Spinal cord (tissue), 10 donors: ENCODE results near the gene ENTPD6. TPM values are rescaled to one million over a fixed set of nuclear protein-coding genes. Genes with fewer than 3 reads are reported as not detected.
"Not testable (repeated sequence)": the region's sequence is repeated elsewhere in the genome, so short reads cannot be mapped to it uniquely, and the experiment has no call there.

Experiments used
- DNase-seq, 6 donors: peaks; one replicate each; pipeline versions ENCODE4 v3.0.0 to v3.0.0-alpha.2; 2013 to 2015; ENCODE audit warnings: low spot score in 6 of 6, low read depth in 4 of 6
- H3K27ac ChIP-seq: one replicate; pipeline ENCODE4 v1.5.1; 2013; ENCODE audit warnings: low read depth, low read length, control low read depth
- H3K27me3 ChIP-seq: one replicate; pipeline ENCODE4 v1.6.1; 2013; ENCODE audit warnings: low read length; ENCODE audit not compliant: control insufficient read depth, insufficient read depth
- H3K36me3 ChIP-seq: one replicate; pipeline ENCODE4 v1.6.1; 2013; ENCODE audit warnings: low read length; ENCODE audit not compliant: control insufficient read depth, insufficient read depth
- H3K4me1 ChIP-seq: one replicate; pipeline ENCODE4 v1.6.1; 2013; ENCODE audit warnings: low read length; ENCODE audit not compliant: control insufficient read depth, insufficient read depth
- H3K4me3 ChIP-seq: one replicate; pipeline ENCODE4 v1.5.1; 2013; ENCODE audit warnings: low read depth, low read length, control low read depth
- H3K9me3 ChIP-seq: one replicate; pipeline ENCODE4 v1.6.1; 2013; ENCODE audit warnings: low read length; ENCODE audit not compliant: control insufficient read depth, insufficient read depth
- WGBS: methylation state at CpG from one replicate; pipeline ENCODE4 v1.1.5; 2013; ENCODE audit warnings: missing lambda C conversion rate; ENCODE audit not compliant: insufficient coverage; 5-methylcytosine and 5-hydroxymethylcytosine counted together
- polyA plus RNA-seq, 2 donors: library from polyadenylated mRNA; unstranded; fragments of 120-200 nt; gene quantifications; one replicate each; pipeline ENCODE4 v1.2.1, GENCODE V29; 2013; ENCODE audit not compliant: insufficient read length in 2 of 2
- total RNA-seq, 2 donors: library from RNA; depleted of rRNA in 1 of 2; stranded (reverse); fragments of 120-200 nt in 1 of 2; fragments of >200 nt in 1 of 2; gene quantifications; one replicate each; pipeline versions ENCODE4 v1.2.3 to v1.2.4, GENCODE V29; 2013 to 2014
- donor health status: healthy.

ENTPD6 gene
- total and polyA plus RNA-seq, 4 donors, result 36.0 to 114 (median 72.7) TPM

DNA sequence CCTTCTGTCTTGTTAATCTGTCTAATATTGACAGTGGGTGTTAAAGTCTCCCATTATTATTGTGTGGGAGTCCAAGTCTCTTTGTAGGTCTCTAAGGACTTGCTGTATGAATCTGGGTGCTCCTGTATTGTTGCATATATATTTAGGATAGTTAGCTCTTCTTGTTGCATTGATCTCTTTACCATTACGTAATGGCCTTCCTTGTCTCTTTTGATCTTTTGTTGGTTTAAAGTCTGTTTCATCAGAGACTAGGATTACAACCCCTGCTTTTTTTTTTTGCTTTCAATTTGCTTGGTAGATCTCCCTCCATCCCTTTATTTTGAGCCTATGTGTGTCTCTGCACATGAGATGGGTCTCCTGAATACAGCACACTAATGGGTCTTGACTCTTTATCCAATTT is 11.1 kb upstream of the ENTPD6 start:
- WGBS, result no CpG with 5 or more reads among the region's 1 CpG
- H3K4me3 ChIP-seq, H3K27ac ChIP-seq, H3K4me1 ChIP-seq, H3K36me3 ChIP-seq, DNase-seq, H3K9me3 ChIP-seq, H3K27me3 ChIP-seq: not testable (repeated sequence)

GRCh38 chr20:25187220-25187619 is 8.3 kb upstream of the ENTPD6 start:
- Histone ChIP-seq H3K4me3 (no peak overlapping the region), H3K9me3 (no peaks in the 10 kb centered on the region), H3K36me3 (no peaks in the 10 kb centered on the region), H3K27me3 (no peaks in the 10 kb centered on the region), H3K4me1 (no peaks in the 10 kb centered on the region), H3K27ac (no peak overlapping the region)
- WGBS, result 86% methylated on average over 3 of the region's 3 CpGs
- no peak for DNase-seq

GRCh38 chr20:25187635-25188034 is 7.9 kb upstream of the ENTPD6 start:
- H3K4me3 ChIP-seq, result no peak overlapping the region
- H3K9me3 ChIP-seq, result no peaks in the 10 kb centered on the region
- H3K27ac ChIP-seq, result no peak overlapping the region
- no peaks in the 10 kb centered on the region for H3K27me3 ChIP-seq
- WGBS, result 93% methylated on average over 5 of the region's 7 CpGs
- no peaks in the 10 kb centered on the region for H3K4me1 ChIP-seq
- no peak for DNase-seq
- H3K36me3 ChIP-seq, result no peaks in the 10 kb centered on the region

DNA sequence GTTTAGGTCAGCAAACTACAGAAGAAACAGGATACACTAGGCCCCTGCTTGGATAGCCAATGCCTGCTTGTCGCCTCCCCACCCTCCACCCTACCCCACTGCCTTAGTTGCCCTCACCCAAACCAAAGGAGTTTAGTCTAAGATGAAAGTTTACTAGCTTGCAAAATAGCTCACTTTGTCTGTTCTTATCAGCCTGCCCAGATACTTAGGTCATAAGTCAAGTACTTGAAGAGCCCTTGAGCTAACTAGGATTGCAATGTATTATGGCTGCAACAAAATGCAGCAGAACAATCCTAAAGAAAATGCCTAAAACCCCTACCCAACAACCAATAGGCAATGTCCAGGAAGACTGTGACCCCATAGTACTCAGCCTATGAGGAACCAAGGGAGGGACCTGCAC is 7.3 kb upstream of the ENTPD6 start:
- no peak for DNase-seq
- H3K27me3 ChIP-seq, result no peaks in the 10 kb centered on the region
- no peak overlapping the region for H3K27ac ChIP-seq
- H3K4me1 ChIP-seq, result no peaks in the 10 kb centered on the region
- H3K9me3 ChIP-seq, result no peaks in the 10 kb centered on the region
- no CpG with 5 or more reads among the region's 1 CpG for WGBS
- no peak overlapping the region for H3K4me3 ChIP-seq
- no peaks in the 10 kb centered on the region for H3K36me3 ChIP-seq

DNA sequence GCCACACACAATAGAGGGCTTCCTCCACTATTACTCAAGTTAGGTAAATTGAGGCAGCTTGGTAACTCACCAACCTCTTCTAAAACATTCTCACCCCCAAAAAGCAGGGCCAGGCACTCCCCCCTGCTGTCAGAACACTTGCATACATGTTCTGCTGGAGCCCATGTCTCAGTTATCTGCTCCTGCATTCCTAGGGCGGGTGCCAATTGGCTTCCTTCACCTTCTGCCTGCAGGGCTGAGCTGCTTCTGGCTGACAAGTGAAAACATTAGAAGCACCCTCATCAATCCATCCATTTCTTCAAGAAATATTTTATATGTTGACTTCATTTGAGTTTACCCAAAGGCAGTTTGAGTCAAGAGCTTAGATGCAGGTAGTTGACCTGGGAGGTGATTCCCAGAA is 4.5 kb upstream of the ENTPD6 start:
- H3K9me3 ChIP-seq, result no peaks in the 10 kb centered on the region
- H3K27me3 ChIP-seq, result no peaks in the 10 kb centered on the region
- no peak for DNase-seq
- H3K4me1 ChIP-seq, result peaks cover 13% of the 10 kb centered on the region
- no peaks in the 10 kb centered on the region for H3K36me3 ChIP-seq
- H3K27ac ChIP-seq, result no peak overlapping the region
- WGBS, result 78% methylated on average over 1 of the region's 1 CpG
- H3K4me3 ChIP-seq, result no peak overlapping the region

DNA sequence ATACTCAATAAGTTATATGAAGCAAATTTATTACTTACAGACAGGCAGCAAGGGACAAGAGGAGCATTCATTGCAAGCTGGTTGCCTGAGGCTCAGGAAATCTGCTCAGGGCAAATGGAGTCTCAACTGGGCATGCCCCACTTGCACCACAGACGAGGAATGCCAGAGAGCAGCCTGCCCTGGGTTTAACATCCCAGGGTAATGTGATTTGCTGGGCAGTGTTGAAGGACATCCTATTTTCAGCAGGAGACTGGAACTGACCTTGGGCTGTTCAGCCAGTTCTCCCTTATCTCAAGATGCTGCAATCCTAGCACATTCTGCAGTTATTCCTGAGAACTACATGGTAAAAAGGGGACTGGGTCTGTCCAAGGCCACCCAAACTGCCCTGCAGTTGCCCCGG is 3.8 kb upstream of the ENTPD6 start:
- no peak overlapping the region for H3K27ac ChIP-seq
- no peaks in the 10 kb centered on the region for H3K9me3 ChIP-seq
- DNase-seq, result no peak
- no peaks in the 10 kb centered on the region for H3K36me3 ChIP-seq
- peaks cover 19% of the 10 kb centered on the region for H3K4me1 ChIP-seq
- 61% methylated on average over 2 of the region's 2 CpGs for WGBS
- no peaks in the 10 kb centered on the region for H3K27me3 ChIP-seq
- no peak overlapping the region for H3K4me3 ChIP-seq

- H3K9me3 ChIP-seq, result no peaks in the 10 kb centered on the region
- H3K36me3 ChIP-seq, result no peaks in the 10 kb centered on the region
- H3K4me3 ChIP-seq, result no peak overlapping the region
- peaks cover 29% of the 10 kb centered on the region for H3K4me1 ChIP-seq
- H3K27ac ChIP-seq, result no peak overlapping the region
- no peaks in the 10 kb centered on the region for H3K27me3 ChIP-seq
- no CpG with 5 or more reads among the region's 2 CpGs for WGBS
- no peak for DNase-seq
Measured at GRCh38 chr20:25193843-25194242, 1.7 kb upstream of the ENTPD6 start.

- Histone ChIP-seq H3K4me1 (peaks cover 33% of the 10 kb centered on the region), H3K27ac (no peak overlapping the region), H3K36me3 (no peaks in the 10 kb centered on the region), H3K9me3 (no peaks in the 10 kb centered on the region), H3K4me3 (no peak overlapping the region), H3K27me3 (no peaks in the 10 kb centered on the region)
- 93% methylated on average over 18 of the region's 18 CpGs for WGBS
- no peak for DNase-seq
Measured at GRCh38 chr20:25194333-25194972, 1.1 kb upstream of the ENTPD6 start.

DNA sequence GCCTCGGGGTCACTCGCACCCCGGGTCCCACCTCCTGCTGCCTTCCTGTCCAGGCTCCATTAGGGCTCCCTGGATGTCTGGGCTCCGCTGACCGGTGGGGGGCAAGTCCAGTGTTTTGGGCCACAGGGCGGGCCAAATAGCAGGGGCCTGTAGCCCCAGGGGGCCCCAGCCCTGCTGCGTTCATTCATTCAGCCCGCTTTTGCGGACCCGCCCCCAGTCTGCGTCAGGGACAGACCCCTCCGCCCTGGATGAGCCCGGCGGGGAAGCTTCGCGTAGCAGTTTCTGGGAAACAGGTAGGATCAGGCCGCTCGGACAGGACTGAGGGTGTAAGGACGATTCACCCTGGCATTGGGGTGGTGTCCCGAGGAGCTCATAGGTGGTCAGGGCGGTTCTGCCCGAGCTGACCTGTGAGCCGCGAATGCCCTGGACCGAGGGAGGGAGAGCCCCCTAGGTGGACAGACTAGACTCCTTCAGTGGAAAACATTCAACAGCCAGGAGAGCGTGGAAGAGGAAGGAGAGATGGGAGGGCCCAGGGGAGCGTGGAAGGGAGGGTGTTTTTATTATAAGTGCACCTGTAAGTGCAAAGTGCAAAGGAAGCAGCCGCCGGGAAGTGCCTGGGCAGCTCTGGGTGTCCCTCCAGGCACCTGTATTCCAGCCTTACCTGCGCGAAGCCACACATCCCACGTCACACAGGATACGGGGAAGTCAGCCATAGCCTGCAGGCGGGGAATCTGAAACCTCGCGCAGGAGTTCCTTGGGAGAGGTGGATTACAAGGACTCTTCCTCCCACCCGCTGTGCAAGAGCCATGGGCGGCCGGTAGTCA is 662 bp downstream of the ENTPD6 start:
- DNase-seq, result peak in 3 of 6 donors; percentile 11 to 68 (median 67)
- Histone ChIP-seq H3K36me3 (no peaks in the 10 kb centered on the region), H3K9me3 (no peaks in the 10 kb centered on the region), H3K27ac (no peak overlapping the region), H3K4me3 (peak overlapping the region; percentile 79), H3K27me3 (no peaks in the 10 kb centered on the region), H3K4me1 (peaks cover 33% of the 10 kb centered on the region)
- WGBS, result 1% methylated on average over 34 of the region's 39 CpGs

GRCh38 chr20:25196786-25197120 is 1.2 kb downstream of the ENTPD6 start:
- Histone ChIP-seq H3K4me3 (peak overlapping the region; percentile 79), H3K27me3 (no peaks in the 10 kb centered on the region), H3K36me3 (no peaks in the 10 kb centered on the region), H3K9me3 (no peaks in the 10 kb centered on the region), H3K27ac (no peak overlapping the region), H3K4me1 (peaks cover 33% of the 10 kb centered on the region)
- 80% methylated on average over 1 of the region's 9 CpGs for WGBS
- DNase-seq, result peak in 1 of 6 donors; percentile 41
